Keratinocyte (primary cell): ENCODE measurements around the gene ZNF587B. TPM values are rescaled to one million over a fixed set of nuclear protein-coding genes. Genes with fewer than 3 reads are reported as not detected.
"Not testable (repeated sequence)": the region's sequence is repeated elsewhere in the genome, so short reads cannot be mapped to it uniquely, and the experiment has no call there.

Source experiments
- DNase-seq: peaks from one replicate; pipeline ENCODE4 v3.0.0-alpha.2; 2011; ENCODE audit warnings: low read depth, missing footprints, low spot score
- FAIRE-seq: peaks from 2 replicates; lab custom pipeline; 2011; peaks lifted over from hg19 to GRCh38; lab: Jason Lieb, UNC
- H2AFZ ChIP-seq: 2 replicates; pipeline ENCODE4 v1.6.0; 2012; ENCODE audit warnings: low read length, control low read depth, inconsistent platforms; ENCODE audit not compliant: control insufficient read depth
- H3K27ac ChIP-seq: 2 replicates; pipeline ENCODE4 v1.5.1; 2011; ENCODE audit warnings: low read length; ENCODE audit not compliant: control insufficient read depth, insufficient read depth
- H3K27me3 ChIP-seq: 3 replicates; pipeline ENCODE4 v1.6.0; 2011; ENCODE audit warnings: low read length; ENCODE audit not compliant: control insufficient read depth, insufficient read depth; ENCODE audit errors: extremely low read depth
- H3K36me3 ChIP-seq, 2 experiments: 2 replicates in 1 of 2; 3 replicates in 1 of 2; pipeline ENCODE4 v1.5.1; 2011; ENCODE audit warnings: low read length in 2 of 2, mild to moderate bottlenecking in 1 of 2; ENCODE audit not compliant: control insufficient read depth in 2 of 2, insufficient read depth in 2 of 2; ENCODE audit errors: extremely low read depth in 1 of 2
- H3K4me1 ChIP-seq: 3 replicates; pipeline ENCODE4 v1.5.1; 2011; ENCODE audit warnings: low read length; ENCODE audit not compliant: control insufficient read depth, insufficient read depth; ENCODE audit errors: extremely low read depth
- H3K4me2 ChIP-seq: 3 replicates; pipeline ENCODE4 v1.6.0; 2011; ENCODE audit warnings: low read depth, low read length; ENCODE audit not compliant: control insufficient read depth, insufficient read depth; ENCODE audit errors: extremely low read depth
- H3K4me3 ChIP-seq, 3 experiments: fragments of 200-600 bp in 1 of 3; sonication (generic) in 1 of 3; 2 replicates in 2 of 3; 3 replicates in 1 of 3; pipeline ENCODE4 v1.5.1; 2011 to 2016; ENCODE audit warnings: low read length in 3 of 3, mild to moderate bottlenecking in 3 of 3, control low read depth in 2 of 3, inconsistent platforms in 1 of 3, low read depth in 1 of 3, mixed read lengths in 1 of 3, mixed run types in 1 of 3, moderate library complexity in 1 of 3; ENCODE audit not compliant: control insufficient read depth in 2 of 3, insufficient read depth in 2 of 3; ENCODE audit errors: extremely low read depth in 1 of 3
- H3K79me2 ChIP-seq: 2 replicates; pipeline ENCODE4 v1.6.0; 2012; ENCODE audit warnings: low read length; ENCODE audit not compliant: control insufficient read depth, insufficient read depth
- H3K9ac ChIP-seq: 3 replicates; pipeline ENCODE4 v1.6.0; 2011; ENCODE audit warnings: low read length; ENCODE audit not compliant: control insufficient read depth, insufficient read depth; ENCODE audit errors: extremely low read depth
- H3K9me1 ChIP-seq: 3 replicates; pipeline ENCODE4 v1.6.0; 2011; ENCODE audit warnings: low read length; ENCODE audit not compliant: control insufficient read depth, insufficient read depth; ENCODE audit errors: extremely low read depth
- H3K9me3 ChIP-seq: 2 replicates; pipeline ENCODE4 v1.5.1; 2012; ENCODE audit warnings: low read depth, low read length; ENCODE audit not compliant: control insufficient read depth
- H4K20me1 ChIP-seq: 3 replicates; pipeline ENCODE4 v1.6.0; 2011; ENCODE audit warnings: low read length; ENCODE audit not compliant: control insufficient read depth, insufficient read depth; ENCODE audit errors: extremely low read depth
- CTCF ChIP-seq, 3 experiments: IDR thresholded peaks in 1 of 3; conservative IDR thresholded peaks in 1 of 3; optimal IDR thresholded peaks in 1 of 3; 2 replicates in 2 of 3; 3 replicates in 1 of 3; pipeline versions ENCODE3 to v1.5.1; 2011; ENCODE audit warnings: low read length in 3 of 3, mild to moderate bottlenecking in 3 of 3, moderate library complexity in 2 of 3, control low read depth in 1 of 3, inconsistent platforms in 1 of 3; ENCODE audit not compliant: insufficient read depth in 2 of 3; ENCODE audit errors: extremely low read depth in 1 of 3
- EZH2 ChIP-seq: IDR thresholded peaks from one replicate; pipeline ENCODE4 v1.6.1; 2012; ENCODE audit warnings: inconsistent platforms, mild to moderate bottlenecking, low read length, moderate library complexity
- dilution Hi-C: fragments of 300-500 bp; cut with MboI; formaldehyde crosslinking; loops from one replicate; pipeline ENCODE4 v1.7.0; 2020; ENCODE audit warnings: low sequenced_read_pairs; ENCODE audit not compliant: extremely low pct_ligation_motif_present
- polyA plus RNA-seq, 5 experiments: library from polyadenylated mRNA; depleted of rRNA in 3 of 5; stranded (reverse) in 3 of 5; stranded (forward) in 1 of 5; unstranded in 1 of 5; fragments of >200 nt; gene quantifications; 1 replicate in 1 of 5; 2 replicates in 3 of 5; 3 replicates in 1 of 5; pipeline versions ENCODE4 v1.2.1 to v1.2.3, GENCODE V29; 2011 to 2012; ENCODE audit warnings: missing spikeins in 2 of 5, low read depth in 1 of 5, low replicate concordance in 1 of 5

The ZNF587B gene
- polyA plus RNA-seq, 1 donor (not counting 4 experiments of a cell fraction or from before 2014, with no cell fraction given), result 12.8 TPM

- H3K4me3 ChIP-seq, result peak overlapping the region; percentile 67 to 86 (median 81)
- no peaks in the 10 kb centered on the region for H4K20me1 ChIP-seq
- H3K36me3 ChIP-seq, result peaks cover 4 to 5% of the 10 kb centered on the region in 2 experiments
- peak overlapping the region; percentile 84 for H3K27ac ChIP-seq
- H3K9ac ChIP-seq, result peak overlapping the region; percentile 89
- TF ChIP-seq EZH2, result no peak
- no peak for TF ChIP-seq CTCF (optimal IDR thresholded peaks at IDR 0.05 in 1 of 3, IDR thresholded peaks at IDR 0.05 in 1 of 3, conservative IDR thresholded peaks at IDR 0.05 in 1 of 3; ENCODE audit: extremely low read depth in 1 of 3, insufficient read depth in 2 of 3, low read length in 3 of 3)
- no peak overlapping the region for H2AFZ ChIP-seq
- FAIRE-seq (no peak), DNase-seq (peak; percentile 36)
- no peaks in the 10 kb centered on the region for H3K27me3 ChIP-seq
- dilution Hi-C loops, result no loop called here
- H3K79me2 ChIP-seq, result peaks cover 53% of the 10 kb centered on the region
- H3K9me1 ChIP-seq, result no peaks in the 10 kb centered on the region
- peaks cover 7% of the 10 kb centered on the region for H3K4me1 ChIP-seq
- H3K9me3 ChIP-seq, result no peaks in the 10 kb centered on the region
- H3K4me2 ChIP-seq, result peak overlapping the region; percentile 92
These were observed 20.5 kb downstream of the ZNF587B start for GRCh38 chr19:57850553-57851017.

- H3K4me3 ChIP-seq, H3K9me1 ChIP-seq, H3K9ac ChIP-seq, H3K9me3 ChIP-seq, DNase-seq, H4K20me1 ChIP-seq, H3K4me2 ChIP-seq, dilution Hi-C loops, H3K4me1 ChIP-seq, H3K36me3 ChIP-seq, H3K27me3 ChIP-seq, FAIRE-seq, H3K27ac ChIP-seq, H2AFZ ChIP-seq: not testable (repeated sequence)
- H3K79me2 ChIP-seq, result peaks cover 51% of the 10 kb centered on the region
These were observed 21.9 kb downstream of the ZNF587B start for GRCh38 chr19:57851812-57852603.

- H4K20me1 ChIP-seq, FAIRE-seq, H3K4me2 ChIP-seq, H2AFZ ChIP-seq, H3K36me3 ChIP-seq, H3K4me3 ChIP-seq, H3K9ac ChIP-seq, H3K4me1 ChIP-seq, H3K9me3 ChIP-seq, DNase-seq, H3K27me3 ChIP-seq, H3K27ac ChIP-seq, dilution Hi-C loops, H3K9me1 ChIP-seq: not testable (repeated sequence)
- H3K79me2 ChIP-seq, result peaks cover 50% of the 10 kb centered on the region
These were observed 24.0 kb downstream of the ZNF587B start for GRCh38 chr19:57854117-57854516.

- FAIRE-seq, H3K9me1 ChIP-seq, H3K9me3 ChIP-seq, dilution Hi-C loops, H3K4me1 ChIP-seq, H3K27me3 ChIP-seq, H3K4me2 ChIP-seq, H3K9ac ChIP-seq, DNase-seq, H2AFZ ChIP-seq, H4K20me1 ChIP-seq, H3K79me2 ChIP-seq, H3K27ac ChIP-seq, H3K4me3 ChIP-seq: not testable (repeated sequence)
- H3K36me3 ChIP-seq, result peaks cover 12 to 13% of the 10 kb centered on the region in 2 experiments
These were observed 32.3 kb downstream of the ZNF587B start for GRCh38 chr19:57862351-57862750.
